ENCODE data around the gene PPP1R8.
A peak's percentile ranks its signal among the peaks of the same experiment; 100 is the strongest.

Gene PPP1R8

GRCh38 chr1:27872802-27873551 lies 42.4 kb downstream of the PPP1R8 start:
- DNase-seq = no peak

- no peak for DNase-seq
These were observed 43.2 kb downstream of the PPP1R8 start for GRCh38 chr1:27873671-27874384.

DNA sequence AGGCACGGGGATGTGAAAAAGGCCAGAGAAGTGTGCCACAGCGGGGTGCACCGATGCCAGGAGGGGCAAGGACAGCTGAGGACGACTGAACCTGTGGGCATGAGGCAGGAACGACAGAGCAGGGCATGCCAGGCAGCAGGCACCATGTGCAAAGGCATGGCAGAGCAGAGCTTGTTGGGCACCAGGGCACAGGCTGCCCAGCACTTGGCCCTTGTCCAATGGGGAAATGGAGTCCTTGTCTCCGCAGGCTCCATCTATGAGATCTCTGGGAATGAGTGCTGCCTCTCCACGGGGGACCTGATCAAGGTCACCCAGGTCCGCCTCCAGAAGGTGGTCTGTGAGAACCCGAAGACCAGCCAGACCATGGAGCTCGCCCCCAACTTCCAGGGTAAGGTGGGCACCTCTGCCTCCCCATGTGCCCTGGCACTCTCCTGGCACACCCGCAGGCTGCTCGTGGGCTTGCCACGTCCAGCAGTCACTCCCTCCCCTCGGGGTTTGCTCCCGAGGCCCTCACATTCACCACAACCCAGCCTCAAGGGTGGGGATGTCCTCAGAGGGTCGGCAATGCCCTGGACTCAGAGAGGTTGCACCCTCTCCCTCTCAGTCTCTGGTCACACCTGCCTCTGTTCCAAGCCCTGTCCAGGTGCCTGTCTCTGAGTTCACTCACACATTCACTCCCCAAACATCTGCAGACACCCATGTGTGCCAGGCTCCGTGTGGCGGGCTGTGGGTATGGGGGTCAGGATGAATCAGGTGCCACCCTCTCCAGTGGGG lies 45.9 kb downstream of the PPP1R8 start:
- DNase-seq = no peak

DNA sequence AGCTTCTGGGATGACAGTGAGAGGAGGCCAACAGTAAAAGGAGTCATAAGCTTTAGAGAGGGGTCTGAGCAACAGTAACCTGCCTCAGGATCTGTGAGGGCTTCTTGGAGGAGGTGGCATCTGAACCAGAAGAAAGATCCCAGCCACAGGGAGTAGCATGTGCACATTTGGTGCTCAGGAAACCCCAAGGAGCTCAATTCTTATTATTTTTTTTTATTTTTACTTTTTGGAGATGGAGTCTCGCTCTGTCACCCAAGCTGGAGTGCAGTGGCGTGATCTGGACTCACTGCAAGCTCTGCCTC lies 46.5 kb downstream of the PPP1R8 start:
- no peak for DNase-seq

GRCh38 chr1:27878039-27878438 lies 47.5 kb downstream of the PPP1R8 start:
- DNase-seq = no peak

DNA sequence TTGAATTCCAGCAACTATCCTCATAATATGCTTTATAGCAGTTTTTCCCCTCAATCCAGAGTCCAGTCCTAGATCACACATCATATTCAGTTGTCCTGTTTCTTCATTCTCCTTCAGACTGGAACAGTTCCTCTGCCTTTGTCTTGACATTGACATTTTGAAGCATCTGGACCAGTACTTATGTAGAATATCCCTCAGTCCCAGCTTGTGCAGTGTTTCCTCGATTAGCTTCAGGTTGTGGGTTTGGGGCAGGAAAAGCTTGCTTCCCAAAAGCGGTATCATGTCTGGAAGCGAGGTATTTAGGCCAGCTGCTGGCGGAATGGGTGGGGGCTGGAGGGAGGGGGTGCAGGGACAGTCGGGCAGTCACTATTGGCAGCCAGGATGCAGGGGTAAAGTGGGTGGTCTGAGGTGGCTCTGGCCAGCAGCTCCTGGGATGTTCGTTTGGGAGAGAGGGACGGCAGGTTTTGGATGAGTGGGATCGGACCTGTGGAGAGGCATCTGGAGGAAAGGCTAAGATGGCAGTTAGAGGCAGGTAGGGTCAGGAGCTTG lies 48.3 kb downstream of the PPP1R8 start:
- DNase-seq = no peak

- DNase-seq = no peak
These were observed 48.9 kb downstream of the PPP1R8 start for GRCh38 chr1:27879374-27880082.

- DNase-seq = no peak
These were observed 51.9 kb downstream of the PPP1R8 start for GRCh38 chr1:27882543-27882903.

DNA sequence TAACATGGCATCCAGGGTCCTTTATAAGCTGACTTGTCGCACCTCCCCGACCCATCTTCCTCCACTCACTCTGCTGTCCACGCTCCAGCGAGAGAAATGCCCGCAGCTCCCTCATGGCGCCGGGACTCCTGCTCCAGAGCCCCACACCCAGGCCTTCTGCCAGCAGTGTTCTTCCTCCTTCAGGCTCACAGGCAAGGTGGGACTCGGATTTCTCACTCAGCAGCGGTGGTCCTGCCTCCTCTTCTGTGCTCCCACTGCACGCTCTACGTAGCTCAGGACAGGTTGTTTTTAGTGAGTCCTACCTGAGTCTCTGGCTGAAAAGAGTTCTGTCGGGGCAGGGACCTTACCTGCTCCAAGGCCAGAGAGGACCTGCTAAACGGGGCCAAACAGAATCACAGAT lies 53.0 kb downstream of the PPP1R8 start:
- DNase-seq = no peak

DNA sequence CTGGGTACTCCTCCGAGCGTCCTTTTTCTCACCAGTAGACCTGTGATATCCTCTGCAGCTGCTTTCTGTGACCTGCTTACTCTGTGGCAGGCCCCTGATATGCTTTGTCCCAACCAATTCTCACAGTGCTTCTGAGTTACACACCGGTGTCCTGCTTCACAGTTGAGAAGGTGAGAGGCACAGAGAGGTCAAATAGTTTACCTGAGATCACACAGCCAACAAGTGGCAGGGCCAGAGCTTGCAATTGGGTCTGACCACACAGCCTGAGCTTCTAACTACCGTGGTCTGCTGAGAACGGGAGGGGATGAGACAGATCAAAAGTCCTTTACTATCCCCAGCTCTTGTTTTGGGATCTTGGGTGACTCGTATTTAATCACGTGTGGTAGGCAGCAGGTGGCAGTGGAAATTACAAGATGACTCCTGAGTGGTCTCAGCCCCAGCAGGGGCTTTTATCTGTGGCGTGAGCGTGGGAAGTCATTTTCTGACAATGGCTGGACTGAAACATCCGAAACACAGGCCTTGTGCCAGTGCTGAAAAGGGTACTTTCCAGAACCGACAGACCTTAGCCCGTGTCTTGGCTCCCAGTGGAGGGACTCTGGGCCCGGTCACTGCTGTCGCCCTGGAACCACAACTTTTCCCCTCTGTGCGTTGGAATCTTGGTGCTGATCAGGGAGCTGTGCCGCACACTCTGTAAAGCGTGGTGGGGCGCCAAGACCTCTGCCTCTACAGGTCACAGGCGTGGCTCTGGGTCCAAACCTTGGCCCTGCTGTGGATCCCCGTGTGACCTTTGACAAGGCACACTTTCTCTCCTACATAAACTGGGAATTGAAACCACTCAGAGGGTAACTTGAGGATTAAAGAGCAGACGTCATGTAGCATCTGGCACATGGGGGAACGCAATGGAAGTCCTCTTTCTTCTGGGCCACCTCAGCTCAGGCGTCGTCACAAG lies 53.7 kb downstream of the PPP1R8 start:
- DNase-seq = no peak

- DNase-seq = no peak
These were observed 54.5 kb downstream of the PPP1R8 start for GRCh38 chr1:27885114-27885528.

DNA sequence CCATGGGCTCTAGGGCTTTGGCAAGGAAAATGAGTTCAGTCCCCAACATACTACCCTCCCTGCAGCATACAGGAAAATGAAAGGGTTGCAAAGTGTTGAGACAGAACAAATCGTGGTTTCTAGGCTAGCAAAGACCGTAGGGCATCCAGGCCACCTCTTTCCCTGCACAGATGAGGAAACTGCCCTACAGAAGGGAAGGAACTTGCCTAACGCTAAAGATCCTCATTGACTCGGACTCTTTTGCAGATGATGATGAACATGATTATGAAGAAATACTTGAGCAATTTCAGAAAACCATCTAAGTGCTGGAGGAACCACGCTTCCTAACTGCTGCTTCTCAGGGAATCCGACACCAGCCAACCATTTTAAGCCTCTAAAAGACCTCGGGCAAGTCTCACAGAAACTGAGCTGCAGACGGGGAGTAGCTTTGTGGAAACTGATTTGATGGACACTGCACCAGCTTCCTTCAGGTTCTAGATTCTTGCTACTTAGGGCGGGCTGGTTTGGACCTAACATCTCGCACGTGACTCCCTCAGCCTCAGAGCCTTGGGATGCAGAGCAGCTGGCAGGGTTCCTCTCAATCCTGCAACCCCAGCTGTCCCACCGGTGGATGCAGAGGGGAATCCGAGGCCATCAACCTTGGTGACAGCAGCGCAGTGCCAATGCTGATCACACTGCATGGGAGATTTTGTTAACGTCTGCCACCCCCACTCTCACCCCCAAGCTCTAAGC lies 55.2 kb downstream of the PPP1R8 start:
- no peak for DNase-seq

DNA sequence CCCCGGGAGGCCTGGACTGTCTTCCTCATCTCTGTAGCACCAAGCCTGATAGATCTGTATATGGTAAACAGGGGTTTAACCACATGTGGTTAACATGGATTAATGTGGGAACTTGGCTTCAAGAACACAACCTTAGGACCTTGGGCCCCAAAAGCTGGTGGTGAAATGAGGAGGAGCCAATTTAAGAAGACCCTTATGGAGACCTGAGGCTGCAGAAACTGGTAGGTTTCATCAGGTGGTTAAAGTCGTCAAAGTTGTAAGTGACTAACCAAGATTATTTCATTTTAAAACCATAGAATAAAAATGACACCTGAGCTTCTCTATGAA lies 55.7 kb downstream of the PPP1R8 start:
- no peak for DNase-seq

DNA sequence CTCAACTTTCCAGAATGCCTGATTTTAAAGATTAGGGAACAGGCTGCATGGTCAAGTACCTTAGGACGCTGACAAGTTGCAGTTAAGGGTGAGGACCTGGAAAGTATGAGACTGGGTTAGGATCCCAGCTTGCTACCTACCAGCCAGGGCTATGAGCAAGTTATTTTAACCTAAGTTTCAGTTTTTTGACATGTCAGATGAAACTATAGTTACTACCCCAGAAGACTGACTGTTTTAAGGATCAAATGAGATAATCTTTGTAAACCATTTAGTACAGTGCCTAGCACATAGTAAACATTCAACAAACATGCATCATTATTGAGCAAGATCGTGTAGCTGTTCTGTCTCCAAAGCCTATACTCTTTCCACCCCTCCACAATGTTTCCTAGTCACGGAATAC lies 56.2 kb downstream of the PPP1R8 start:
- DNase-seq = no peak

GRCh38 chr1:27887215-27888021 lies 56.8 kb downstream of the PPP1R8 start:
- DNase-seq = peak; percentile 52

DNA sequence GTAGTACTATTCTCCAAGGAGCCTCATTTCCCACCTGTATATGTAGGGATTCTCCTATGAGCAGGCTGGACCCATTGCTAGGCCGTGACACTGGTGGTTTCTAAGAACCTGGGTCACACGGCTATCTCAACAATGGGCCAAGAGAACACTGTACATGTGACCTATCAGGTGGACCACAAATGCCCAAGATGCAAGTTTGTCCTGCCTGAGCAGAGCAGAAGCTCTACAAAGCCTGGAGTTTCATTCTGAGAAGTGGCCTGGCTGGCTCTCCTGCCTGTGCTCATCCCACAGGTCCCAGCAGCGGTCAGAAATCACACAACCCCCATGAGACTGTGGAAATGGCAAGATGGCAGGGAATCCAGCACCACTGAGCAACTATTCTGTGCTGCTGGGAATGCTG lies 58.9 kb downstream of the PPP1R8 start:
- DNase-seq = no peak

DNA sequence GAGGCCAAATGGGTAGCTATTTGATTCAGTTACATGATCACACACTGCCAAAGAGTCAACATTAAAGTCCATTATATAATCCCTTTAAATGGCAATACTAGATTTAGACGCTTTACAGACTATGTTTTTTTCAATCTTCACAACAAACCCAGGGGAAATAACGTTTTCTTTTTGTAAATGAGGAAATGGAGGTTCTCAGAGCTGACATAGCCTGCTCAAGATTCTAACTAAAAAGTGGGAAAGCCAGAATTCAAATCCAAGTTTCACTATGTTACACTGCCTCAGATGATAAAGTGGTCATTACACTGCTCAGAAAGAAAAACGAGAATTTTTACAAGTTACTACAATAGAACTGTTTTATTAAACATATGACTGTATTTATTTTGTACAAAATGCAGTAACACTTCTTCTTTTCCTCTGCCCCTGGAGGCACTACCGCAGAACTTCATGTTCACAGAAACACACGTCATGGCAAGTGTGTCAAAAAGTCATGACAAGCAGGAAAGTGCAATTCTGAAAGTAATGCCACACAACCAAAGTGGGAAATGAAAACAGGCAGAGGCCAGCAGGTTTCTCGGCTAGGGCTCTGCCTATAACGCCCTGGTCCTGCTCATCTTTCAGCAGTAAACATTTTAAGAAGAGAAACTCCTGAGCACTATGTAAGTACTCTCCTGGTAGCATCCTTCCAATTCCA lies 60.8 kb downstream of the PPP1R8 start:
- DNase-seq = no peak

- no peak for DNase-seq
These were observed 63.9 kb downstream of the PPP1R8 start for GRCh38 chr1:27894521-27894920.

All from activated effector memory CD4-positive, alpha-beta T cell treated with Interleukin-2 at 50 U/mL for 16 hours (primary cell).